WTC11 (cell line): ENCODE results near the gene NOTCH4.

Experiments
- CREM ChIP-seq: sonication (generic); formaldehyde crosslinking; IDR thresholded peaks from 2 replicates; pipeline ENCODE4 v1.8.1; 2022; ENCODE audit warnings: mild to moderate bottlenecking, missing genetic modification reagents, moderate library complexity
- FOXP1 ChIP-seq: sonication (generic); formaldehyde crosslinking; IDR thresholded peaks from 2 replicates; pipeline ENCODE4 v1.8.0; 2022; ENCODE audit warnings: missing genetic modification reagents, mild to moderate bottlenecking, moderate library complexity, borderline replicate concordance
- JUN ChIP-seq: sonication (generic); formaldehyde crosslinking; IDR thresholded peaks from 2 replicates; pipeline ENCODE4 v1.8.0; 2023; ENCODE audit warnings: mild to moderate bottlenecking, missing genetic modification reagents
- OVOL2 ChIP-seq: fragments of 250-450 bp; sonication (Bioruptor Pico); IDR thresholded peaks from 2 replicates; pipeline ENCODE4 v1.9.0; 2021; ENCODE audit warnings: mild to moderate bottlenecking, borderline replicate concordance
- ZBTB21 ChIP-seq: sonication (generic); formaldehyde crosslinking; IDR thresholded peaks from 2 replicates; pipeline ENCODE4 v1.8.1; 2023; ENCODE audit warnings: mild to moderate bottlenecking, missing genetic modification reagents, borderline replicate concordance
- ZNF263 ChIP-seq: sonication (generic); formaldehyde crosslinking; IDR thresholded peaks from 2 replicates; pipeline ENCODE4 v1.8.1; 2022; ENCODE audit warnings: low read depth, mild to moderate bottlenecking, moderate library complexity, missing genetic modification reagents
- ZNF423 ChIP-seq: fragments of 250-450 bp; sonication (Bioruptor Pico); IDR thresholded peaks from 2 replicates; pipeline ENCODE4 v2.1.2; 2022; ENCODE audit warnings: mild to moderate bottlenecking, moderate library complexity
- TF ChIP-seq, protein P1 (sequence below): fragments of 200-600 bp; IDR thresholded peaks from 2 replicates; pipeline ENCODE4 v1.8.0; 2022; ENCODE audit warnings: antibody characterized with exemption
- TF ChIP-seq, protein P2 (sequence below): sonication (generic); formaldehyde crosslinking; IDR thresholded peaks from 2 replicates; pipeline ENCODE4 v1.8.1; 2023; ENCODE audit warnings: mild to moderate bottlenecking, missing genetic modification reagents, moderate library complexity
- TF ChIP-seq, protein P3 (sequence below): sonication (generic); formaldehyde crosslinking; conservative IDR thresholded peaks from 2 replicates; pipeline ENCODE4 v1.8.1; 2022; ENCODE audit warnings: mild to moderate bottlenecking, missing genetic modification reagents
- TF ChIP-seq, protein P4 (sequence below): sonication (generic); formaldehyde crosslinking; IDR thresholded peaks from 2 replicates; pipeline ENCODE4 v1.8.0; 2023; ENCODE audit warnings: missing genetic modification reagents, mild to moderate bottlenecking, borderline replicate concordance
- TF ChIP-seq, protein P5 (sequence below): sonication (generic); formaldehyde crosslinking; IDR thresholded peaks from 2 replicates; pipeline ENCODE4 v1.8.1; 2023; ENCODE audit warnings: mild to moderate bottlenecking, missing genetic modification reagents
- TF ChIP-seq, protein P6 (sequence below): sonication (generic); formaldehyde crosslinking; IDR thresholded peaks from 2 replicates; pipeline ENCODE4 v1.8.1; 2022; ENCODE audit warnings: low read depth, missing genetic modification reagents, borderline replicate concordance
- TF ChIP-seq, protein P7 (sequence below): sonication (generic); formaldehyde crosslinking; IDR thresholded peaks from 2 replicates; pipeline ENCODE4 v1.8.0; 2023; ENCODE audit warnings: missing genetic modification reagents

DNA sequence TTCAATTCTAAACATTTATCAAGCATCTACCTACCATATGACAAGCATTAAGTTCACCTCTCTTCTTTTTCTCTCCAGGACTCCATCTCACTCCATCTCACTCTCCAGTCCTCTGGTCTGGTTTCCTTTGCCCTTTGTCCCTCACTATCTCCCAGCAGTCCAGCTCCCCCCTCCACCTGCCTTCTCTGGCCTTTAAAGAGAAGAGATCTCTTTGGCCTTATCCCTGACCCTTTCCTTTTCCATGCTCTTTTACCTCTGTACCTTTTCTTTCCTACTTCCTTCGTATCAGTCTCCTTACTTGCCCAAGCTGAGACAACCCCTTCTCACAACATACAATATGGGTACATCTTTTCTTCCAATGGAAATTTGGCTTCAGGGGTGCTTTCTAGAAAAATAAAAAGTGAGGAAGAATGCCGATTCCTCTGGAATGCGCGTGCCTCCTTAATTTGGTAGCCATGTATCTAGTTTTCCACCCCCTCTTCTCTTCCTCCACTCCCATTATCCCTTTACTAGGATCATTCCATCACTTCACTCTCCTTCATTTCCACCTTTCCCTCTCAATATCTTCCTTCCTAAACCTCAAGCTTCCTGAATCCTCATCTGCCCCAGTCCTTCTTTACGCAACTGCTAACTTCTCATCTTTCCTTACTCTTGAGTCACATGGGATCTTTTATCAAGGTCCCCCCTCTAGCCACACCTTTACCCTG lies 47.2 kb downstream of the NOTCH4 start:
- TF ChIP-seq, protein P1, sequence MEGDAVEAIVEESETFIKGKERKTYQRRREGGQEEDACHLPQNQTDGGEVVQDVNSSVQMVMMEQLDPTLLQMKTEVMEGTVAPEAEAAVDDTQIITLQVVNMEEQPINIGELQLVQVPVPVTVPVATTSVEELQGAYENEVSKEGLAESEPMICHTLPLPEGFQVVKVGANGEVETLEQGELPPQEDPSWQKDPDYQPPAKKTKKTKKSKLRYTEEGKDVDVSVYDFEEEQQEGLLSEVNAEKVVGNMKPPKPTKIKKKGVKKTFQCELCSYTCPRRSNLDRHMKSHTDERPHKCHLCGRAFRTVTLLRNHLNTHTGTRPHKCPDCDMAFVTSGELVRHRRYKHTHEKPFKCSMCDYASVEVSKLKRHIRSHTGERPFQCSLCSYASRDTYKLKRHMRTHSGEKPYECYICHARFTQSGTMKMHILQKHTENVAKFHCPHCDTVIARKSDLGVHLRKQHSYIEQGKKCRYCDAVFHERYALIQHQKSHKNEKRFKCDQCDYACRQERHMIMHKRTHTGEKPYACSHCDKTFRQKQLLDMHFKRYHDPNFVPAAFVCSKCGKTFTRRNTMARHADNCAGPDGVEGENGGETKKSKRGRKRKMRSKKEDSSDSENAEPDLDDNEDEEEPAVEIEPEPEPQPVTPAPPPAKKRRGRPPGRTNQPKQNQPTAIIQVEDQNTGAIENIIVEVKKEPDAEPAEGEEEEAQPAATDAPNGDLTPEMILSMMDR, result no peak
- TF ChIP-seq OVOL2 (CRISPR knock-in tag) (no peak), JUN (CRISPR knock-in tag) (no peak), ZNF263 (CRISPR knock-in tag) (no peak), FOXP1 (CRISPR knock-in tag) (no peak), ZNF423 (CRISPR knock-in tag) (no peak), CREM (no peak), ZBTB21 (CRISPR knock-in tag) (no peak)
- TF ChIP-seq, protein P2, sequence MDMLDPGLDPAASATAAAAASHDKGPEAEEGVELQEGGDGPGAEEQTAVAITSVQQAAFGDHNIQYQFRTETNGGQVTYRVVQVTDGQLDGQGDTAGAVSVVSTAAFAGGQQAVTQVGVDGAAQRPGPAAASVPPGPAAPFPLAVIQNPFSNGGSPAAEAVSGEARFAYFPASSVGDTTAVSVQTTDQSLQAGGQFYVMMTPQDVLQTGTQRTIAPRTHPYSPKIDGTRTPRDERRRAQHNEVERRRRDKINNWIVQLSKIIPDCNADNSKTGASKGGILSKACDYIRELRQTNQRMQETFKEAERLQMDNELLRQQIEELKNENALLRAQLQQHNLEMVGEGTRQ (CRISPR knock-in tag), result no peak
- TF ChIP-seq, protein P3, sequence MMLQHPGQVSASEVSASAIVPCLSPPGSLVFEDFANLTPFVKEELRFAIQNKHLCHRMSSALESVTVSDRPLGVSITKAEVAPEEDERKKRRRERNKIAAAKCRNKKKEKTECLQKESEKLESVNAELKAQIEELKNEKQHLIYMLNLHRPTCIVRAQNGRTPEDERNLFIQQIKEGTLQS (CRISPR knock-in tag), result no peak
- TF ChIP-seq, protein P4, sequence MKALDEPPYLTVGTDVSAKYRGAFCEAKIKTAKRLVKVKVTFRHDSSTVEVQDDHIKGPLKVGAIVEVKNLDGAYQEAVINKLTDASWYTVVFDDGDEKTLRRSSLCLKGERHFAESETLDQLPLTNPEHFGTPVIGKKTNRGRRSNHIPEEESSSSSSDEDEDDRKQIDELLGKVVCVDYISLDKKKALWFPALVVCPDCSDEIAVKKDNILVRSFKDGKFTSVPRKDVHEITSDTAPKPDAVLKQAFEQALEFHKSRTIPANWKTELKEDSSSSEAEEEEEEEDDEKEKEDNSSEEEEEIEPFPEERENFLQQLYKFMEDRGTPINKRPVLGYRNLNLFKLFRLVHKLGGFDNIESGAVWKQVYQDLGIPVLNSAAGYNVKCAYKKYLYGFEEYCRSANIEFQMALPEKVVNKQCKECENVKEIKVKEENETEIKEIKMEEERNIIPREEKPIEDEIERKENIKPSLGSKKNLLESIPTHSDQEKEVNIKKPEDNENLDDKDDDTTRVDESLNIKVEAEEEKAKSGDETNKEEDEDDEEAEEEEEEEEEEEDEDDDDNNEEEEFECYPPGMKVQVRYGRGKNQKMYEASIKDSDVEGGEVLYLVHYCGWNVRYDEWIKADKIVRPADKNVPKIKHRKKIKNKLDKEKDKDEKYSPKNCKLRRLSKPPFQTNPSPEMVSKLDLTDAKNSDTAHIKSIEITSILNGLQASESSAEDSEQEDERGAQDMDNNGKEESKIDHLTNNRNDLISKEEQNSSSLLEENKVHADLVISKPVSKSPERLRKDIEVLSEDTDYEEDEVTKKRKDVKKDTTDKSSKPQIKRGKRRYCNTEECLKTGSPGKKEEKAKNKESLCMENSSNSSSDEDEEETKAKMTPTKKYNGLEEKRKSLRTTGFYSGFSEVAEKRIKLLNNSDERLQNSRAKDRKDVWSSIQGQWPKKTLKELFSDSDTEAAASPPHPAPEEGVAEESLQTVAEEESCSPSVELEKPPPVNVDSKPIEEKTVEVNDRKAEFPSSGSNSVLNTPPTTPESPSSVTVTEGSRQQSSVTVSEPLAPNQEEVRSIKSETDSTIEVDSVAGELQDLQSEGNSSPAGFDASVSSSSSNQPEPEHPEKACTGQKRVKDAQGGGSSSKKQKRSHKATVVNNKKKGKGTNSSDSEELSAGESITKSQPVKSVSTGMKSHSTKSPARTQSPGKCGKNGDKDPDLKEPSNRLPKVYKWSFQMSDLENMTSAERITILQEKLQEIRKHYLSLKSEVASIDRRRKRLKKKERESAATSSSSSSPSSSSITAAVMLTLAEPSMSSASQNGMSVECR (CRISPR knock-in tag), result no peak
- TF ChIP-seq, protein P5, sequence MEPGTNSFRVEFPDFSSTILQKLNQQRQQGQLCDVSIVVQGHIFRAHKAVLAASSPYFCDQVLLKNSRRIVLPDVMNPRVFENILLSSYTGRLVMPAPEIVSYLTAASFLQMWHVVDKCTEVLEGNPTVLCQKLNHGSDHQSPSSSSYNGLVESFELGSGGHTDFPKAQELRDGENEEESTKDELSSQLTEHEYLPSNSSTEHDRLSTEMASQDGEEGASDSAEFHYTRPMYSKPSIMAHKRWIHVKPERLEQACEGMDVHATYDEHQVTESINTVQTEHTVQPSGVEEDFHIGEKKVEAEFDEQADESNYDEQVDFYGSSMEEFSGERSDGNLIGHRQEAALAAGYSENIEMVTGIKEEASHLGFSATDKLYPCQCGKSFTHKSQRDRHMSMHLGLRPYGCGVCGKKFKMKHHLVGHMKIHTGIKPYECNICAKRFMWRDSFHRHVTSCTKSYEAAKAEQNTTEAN, result no peak
- TF ChIP-seq, protein P6, sequence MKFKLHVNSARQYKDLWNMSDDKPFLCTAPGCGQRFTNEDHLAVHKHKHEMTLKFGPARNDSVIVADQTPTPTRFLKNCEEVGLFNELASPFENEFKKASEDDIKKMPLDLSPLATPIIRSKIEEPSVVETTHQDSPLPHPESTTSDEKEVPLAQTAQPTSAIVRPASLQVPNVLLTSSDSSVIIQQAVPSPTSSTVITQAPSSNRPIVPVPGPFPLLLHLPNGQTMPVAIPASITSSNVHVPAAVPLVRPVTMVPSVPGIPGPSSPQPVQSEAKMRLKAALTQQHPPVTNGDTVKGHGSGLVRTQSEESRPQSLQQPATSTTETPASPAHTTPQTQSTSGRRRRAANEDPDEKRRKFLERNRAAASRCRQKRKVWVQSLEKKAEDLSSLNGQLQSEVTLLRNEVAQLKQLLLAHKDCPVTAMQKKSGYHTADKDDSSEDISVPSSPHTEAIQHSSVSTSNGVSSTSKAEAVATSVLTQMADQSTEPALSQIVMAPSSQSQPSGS (CRISPR knock-in tag), result no peak
- TF ChIP-seq, protein P7, sequence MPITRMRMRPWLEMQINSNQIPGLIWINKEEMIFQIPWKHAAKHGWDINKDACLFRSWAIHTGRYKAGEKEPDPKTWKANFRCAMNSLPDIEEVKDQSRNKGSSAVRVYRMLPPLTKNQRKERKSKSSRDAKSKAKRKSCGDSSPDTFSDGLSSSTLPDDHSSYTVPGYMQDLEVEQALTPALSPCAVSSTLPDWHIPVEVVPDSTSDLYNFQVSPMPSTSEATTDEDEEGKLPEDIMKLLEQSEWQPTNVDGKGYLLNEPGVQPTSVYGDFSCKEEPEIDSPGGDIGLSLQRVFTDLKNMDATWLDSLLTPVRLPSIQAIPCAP, result no peak
